HG02981 (cell line): ENCODE data around the gene PACRG.

ENCODE experiments used
- ATAC-seq: cut with Tn5 transposase; IDR thresholded peaks from one replicate; pipeline ENCODE4 v1.9.1; 2021; ENCODE audit warnings: mild to moderate bottlenecking, moderate library complexity; ENCODE audit not compliant: unreplicated experiment

PACRG gene

DNA sequence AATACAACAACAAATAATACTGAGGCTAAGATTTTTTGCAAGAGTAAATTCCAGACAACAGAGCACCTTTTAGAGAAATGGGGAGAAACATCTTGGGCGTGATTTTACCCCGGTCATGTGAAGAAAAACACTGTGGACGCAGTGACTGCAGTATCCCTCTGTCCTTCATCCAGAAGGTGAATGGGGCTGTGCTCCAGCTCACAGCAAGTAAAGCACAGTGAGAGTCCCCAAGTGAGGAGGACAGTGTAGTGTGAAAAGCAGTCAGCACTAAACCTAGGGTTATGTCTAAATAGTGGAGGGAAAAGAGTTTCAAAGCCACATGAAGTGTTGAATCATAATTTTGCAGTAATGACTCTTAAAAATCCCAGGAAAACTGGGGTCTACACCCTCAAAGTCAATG lies 338.4 kb downstream of the PACRG start:
- no peak for ATAC-seq

DNA sequence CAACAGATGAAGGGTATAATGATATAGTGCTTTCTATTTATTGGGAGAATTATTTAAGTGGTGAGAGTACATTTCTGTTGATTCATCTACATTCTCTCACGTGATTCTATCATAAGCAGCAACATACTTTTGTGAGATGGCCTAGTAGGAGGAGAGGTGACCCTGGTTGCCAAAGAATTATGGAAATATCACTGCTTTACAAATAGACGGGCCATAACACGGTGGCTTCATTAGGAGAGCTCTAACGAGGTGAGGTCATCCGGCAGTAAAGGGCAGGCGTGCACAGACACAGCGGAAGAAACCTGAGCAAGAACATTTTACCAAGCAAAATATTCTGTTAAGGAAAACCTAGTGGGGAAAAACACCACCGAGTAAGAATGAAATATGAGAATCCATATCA lies 349.4 kb downstream of the PACRG start:
- no peak for ATAC-seq

DNA sequence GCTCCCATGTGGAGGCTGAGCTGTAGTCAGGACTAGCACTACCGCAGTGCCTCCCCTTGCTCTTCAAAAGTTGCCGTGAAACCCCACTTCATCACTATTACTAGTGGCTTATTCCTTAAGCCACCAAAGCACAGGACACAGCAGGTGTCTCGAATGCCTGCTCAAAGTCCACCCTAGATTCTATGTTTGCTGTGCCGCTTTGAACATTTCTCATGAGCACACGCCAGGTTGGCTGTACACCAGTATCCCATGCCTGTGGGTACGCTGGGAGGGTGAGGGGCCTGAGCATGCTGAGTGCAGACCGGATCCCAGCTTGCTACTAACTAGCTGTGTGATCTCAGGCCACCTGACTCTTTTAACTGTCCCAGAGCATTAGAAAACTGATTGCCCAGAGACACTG lies 350.9 kb downstream of the PACRG start:
- ATAC-seq: no peak

DNA sequence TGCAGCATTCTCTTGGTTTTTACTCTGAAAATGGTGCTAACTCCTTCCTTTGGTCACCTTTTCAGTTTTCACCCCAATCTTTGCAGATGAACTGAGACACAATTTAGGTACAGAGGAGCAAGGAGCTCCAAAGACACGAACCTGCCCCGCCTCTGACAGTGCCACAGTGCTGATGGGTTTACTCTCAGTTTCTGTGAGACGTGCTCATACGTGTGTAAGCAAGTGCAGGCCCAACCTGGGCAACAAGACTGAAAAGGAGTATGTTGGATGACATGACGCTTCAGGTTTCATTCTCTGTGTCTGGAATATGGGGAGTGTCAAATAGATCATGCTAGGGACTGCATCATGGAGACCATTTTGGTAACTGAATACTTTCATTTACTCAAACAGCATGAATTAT lies 352.5 kb downstream of the PACRG start:
- no peak for ATAC-seq

DNA sequence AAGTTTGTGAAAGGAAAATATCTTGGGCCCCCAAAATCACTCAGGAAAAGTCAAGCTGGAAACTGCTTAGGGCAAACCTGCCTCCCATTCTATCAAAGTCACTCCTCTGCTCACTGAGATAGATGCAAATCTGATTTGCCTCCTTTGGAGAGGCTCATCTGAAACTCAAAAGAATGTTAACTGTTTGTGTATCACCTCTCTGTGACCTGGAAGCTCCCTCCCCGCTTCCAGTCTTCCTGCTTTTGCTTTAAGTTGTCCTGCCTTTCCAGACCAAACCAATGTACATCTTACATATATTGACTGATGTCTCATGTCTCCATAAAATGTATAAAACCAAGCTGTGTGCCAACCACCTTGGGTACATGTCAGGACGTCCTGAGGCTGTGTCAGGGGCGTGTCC lies 355.4 kb downstream of the PACRG start:
- no peak for ATAC-seq

DNA sequence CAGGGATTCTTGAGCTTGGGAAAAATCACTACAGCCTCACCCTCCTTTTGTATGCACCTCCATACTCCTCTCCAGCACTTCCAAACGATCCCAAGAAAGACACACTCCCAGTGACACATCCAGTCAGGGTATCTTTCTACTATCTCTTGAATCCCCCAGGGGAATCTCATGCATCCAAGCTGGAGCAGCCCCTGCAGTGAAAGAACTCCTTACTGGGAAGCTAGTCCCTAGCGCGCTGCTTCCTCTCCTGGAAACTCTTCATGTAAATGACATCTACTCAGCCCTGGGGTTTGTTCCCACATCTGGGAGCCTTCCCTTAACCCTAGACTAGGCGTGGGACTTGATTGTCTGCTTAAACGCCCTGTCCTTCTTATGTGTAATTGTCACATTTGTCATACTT lies 357.7 kb downstream of the PACRG start:
- ATAC-seq: no peak

DNA sequence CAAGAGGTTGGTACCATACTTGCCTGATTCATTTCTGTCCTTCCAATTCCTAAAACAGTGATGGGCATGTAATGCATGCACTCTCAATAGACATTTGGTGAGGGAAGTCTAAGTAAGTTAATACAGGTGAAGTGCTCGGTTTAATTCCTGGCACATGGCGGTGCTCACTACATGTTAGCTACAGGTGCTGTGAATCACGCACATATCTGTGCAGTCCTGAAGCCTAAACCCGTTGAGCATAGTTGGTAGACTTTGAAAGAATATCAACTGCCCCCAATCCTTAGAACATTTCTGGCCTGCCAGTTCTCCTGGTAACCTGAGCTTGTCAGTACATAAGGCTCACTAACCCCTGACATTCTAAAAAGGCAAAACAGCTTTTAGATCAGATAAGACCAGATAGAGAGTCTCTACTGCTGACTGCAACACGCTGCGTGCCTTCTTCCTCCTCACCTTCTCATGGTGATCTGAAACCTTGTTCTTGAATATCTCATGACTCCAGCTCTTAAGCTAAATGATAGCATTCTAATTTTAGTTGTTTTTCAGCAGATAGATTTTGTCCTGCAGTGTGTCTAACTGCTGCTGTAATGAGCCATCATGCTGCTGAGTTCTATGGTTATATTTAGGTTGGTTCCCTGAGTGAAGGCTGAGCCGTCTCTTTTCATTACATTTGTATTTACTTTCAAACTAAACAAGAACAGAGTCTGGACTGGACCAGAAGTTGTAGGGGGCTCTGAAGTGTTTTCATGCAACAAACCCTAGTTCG lies 358.3 kb downstream of the PACRG start:
- no peak for ATAC-seq

DNA sequence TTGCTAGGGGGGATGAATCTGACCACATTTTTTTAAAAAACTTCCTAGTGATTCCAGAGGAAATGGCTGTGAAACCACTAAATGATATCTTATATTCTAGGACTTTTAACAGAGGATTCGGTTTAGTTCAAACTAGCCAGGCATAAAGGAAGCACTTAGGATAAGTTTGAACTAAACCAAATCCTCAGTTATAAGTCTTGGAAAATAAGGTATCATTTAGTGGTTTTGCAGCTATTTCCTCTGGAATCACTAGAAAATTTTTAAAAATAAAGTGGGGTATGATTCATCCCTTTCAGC lies 358.8 kb downstream of the PACRG start:
- ATAC-seq: no peak

DNA sequence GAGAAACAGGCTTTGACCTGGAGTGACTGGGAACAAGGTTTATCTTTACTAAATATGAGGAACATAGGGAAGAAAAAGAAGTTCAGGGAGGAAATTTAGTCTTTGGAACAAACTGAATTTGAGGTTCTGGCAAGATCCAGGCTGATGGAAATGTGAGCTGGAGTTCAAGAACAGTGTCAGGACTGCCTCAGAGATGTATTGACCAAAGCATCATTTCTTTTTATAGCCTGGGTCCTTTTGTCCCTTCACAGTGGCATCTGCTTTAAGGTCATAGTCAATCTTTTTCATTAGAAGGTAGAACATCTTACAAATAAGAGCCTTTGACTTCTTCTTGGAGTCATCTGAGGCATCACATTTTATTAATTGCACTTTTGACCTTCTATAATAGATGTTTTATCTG lies 360.2 kb downstream of the PACRG start:
- ATAC-seq: no peak

DNA sequence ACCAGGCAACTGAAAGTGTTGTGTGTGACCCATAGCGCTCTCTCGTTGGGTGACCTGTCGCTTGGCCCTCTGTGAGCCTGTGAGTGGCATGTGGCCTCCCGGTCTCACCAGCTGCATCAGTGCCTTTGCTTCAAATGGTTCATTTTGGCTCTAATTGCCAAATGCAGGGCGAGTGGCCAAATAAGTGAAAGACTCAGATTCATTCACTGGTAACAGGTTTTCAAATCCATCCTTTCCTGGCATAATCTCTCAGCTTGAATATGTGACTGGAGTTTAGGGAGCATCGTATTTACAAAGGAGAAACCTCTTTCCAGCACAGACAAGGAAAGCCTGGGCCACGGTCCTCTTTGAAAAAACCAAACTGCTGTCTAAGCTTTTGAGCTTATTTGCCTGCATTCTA lies 365.1 kb downstream of the PACRG start:
- no peak for ATAC-seq

DNA sequence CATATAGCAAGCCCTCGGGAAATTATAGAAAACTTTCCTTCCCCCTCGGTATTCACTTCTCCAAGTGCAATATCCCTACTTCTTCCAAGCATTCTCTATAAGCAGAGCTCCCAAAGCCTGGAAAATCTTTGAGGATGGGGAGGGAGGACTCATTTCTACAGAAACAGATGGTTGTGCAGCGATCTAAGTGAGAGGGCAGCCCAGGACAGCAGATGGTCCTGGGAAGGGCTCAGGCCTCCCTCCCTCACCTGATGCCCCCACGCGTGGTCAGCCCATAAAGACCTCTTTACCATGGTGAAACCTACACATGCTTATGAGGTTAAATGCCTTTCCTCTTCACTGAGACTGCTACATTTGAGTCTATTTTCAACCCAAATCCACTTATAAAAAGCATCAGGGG lies 367.1 kb downstream of the PACRG start:
- no peak for ATAC-seq

DNA sequence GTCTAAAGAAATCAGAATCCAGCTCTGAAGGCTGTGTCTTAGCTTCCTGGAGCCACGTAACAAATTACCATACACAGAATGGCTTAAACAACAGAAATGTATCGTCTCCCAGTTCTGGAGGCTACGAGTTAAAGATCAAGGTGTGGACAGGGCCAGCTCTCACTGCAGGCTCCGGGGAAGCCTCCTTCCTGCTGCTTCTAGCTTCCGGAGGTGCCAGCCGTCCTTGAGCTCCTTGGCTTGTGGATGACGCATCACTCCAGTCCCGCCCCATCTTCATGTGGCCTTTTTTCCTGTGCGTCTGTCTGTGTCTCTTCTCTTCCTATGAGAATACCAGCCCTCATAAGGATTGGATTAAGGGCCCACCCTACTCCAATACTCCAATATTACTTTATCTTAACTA lies 367.6 kb downstream of the PACRG start:
- ATAC-seq: no peak

DNA sequence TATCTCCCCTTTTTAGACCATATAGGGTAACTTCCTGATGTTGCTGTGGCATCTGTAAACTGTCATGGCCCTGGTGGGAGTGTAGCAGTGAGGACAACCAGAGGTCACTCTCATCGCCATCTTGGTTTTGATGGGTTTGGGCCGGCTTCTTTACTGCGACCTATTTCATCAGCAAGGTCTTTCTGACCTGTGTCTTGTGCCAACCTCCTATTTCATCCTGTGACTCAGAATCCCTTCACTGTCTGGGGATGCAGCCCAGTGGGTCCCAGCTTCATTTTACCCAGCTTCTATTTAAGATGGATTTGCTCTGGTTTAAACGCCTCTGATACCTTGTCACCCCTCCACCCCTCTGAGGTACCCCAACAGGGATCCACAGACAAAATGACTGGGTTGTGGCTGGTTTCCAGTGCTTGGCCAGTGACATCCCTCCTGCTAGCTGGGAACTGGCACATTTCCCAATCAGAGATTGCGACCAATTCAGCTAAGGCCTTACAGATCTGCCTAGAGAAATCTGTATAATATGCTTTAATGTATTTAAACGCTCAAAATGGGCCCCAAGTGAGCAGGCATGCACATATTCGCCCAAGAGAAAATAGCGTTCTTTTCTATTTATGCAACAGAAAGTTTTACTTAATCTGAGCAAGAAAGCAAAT lies 371.2 kb downstream of the PACRG start:
- no peak for ATAC-seq

DNA sequence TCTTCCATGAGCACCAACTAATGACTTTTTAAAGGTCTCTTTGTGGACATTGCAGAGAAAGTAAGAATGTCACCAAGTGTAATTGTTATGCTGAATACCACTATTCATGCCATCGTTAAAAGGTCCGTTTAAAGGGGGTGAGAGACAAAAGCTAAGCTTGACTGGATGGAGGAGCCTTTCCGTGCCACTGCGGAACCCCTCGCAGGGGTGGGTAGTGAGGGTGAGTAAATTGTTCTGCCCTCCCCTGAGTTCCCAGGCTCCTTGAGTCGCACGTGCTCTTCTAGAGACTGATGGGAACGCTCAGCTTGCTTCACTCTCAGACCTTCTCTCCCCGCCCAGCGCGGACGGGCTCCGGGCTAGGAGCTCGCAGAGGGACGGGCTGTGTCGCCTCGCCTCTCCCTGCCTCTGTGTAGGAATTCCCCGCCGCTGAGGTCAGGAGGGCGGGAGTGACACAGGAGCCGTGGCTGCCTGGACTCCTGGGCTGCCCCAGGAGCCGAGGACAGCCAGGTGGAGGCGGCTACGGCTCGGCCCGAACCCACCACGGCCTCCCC lies 371.9 kb downstream of the PACRG start:
- no peak for ATAC-seq

DNA sequence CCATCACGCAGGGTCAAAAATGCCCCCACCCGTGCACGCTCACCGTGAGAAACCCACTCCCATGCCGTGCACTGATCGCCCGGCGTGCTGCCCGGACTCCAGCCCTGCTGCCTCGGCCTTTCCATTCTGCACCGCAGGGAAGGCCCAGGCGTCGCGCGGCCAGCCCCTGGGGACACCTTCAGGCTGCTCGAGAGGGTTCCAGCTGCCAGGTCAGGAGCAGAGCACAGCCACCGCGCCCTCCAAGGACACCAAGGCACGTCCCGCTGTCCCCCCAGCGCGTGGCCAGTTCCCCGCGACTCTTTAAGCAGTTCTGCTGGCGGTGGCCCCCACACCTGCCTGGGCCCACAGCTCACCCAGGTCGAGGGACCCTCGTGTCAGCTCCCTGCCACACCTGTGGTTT lies 372.5 kb downstream of the PACRG start:
- no peak for ATAC-seq

DNA sequence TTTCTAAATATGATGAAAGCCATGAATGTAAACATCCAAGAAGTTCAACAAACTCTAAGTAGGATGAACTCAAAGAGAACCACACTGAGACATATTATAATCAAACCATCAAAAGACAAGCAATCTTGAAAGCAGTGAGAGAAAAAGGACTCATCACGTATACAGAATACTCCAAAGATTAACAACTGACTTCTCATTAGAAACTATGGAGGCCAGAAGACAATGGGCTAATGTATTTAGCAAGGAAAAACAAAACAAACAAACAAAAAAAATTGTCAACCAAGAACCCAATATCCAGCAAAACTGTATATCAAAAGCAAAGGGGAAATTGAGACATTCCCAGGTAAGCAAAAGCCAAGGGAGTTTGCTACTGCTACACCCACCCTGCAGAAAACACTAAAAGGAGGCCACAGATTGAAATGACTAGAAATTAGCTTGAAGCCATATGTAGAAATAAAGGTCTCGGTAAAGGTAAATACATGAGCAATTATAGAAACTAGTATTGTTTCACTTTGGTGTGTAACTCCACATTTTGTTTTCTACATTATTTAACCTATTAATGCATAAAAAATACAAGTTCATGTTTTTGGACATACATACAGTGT lies 385.7 kb downstream of the PACRG start:
- ATAC-seq: no peak

DNA sequence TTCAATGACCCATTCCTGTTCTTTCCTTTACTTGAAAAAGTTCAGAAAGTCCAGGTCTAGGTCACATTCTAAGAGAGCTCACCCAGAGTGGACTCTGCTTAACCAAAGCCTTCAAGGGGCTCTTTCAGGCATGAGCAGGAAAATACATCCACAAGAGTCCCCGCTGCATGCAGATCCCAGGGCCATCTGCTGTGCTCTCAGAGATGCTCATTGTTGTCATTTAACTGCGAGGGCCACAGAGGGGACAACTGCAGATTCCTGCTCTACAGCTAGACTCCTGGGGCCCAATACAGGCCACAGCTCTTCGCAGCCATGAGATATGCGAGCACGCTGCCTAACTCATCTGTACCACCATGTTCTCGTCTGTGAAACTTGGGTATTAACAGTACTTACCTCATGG lies 391.2 kb downstream of the PACRG start:
- ATAC-seq: no peak

DNA sequence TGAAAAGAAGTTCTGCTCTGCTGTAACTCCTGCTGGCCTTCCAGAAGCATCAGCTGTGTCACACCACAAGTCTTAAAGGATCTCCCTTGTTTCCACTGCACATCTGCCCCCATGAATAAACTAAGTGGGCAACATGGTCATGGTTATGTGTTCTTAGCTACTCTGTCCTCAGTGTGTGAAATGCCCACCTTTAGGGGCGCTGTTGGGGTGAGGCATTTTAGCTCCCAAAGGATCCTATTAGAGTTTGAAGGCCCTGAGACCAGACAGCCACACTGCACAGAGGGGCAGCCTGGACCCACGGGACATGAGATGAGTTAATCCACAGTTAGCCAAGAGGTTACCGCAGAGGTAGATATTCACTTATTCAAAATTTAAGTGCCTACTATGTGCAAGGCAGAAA lies 392.4 kb downstream of the PACRG start:
- no peak for ATAC-seq

DNA sequence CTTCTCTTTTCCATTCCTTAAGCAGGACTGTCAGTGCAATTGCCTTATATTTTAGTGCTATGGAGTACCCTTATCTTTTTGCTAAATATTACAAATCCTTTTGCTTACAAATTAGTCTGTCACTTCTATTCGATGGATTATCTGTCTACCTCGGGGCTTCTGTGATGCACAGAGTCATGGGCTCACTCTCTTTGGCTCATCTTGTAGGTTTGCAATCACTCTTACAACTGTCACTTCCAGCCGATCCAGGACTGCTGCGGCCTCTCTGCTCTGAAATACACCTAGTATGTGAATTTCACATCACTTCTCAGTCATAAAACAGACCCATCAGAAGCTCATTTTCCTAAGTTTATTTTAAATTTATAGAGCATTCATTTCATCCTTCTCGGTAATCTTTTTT lies 393.5 kb downstream of the PACRG start:
- ATAC-seq: no peak

DNA sequence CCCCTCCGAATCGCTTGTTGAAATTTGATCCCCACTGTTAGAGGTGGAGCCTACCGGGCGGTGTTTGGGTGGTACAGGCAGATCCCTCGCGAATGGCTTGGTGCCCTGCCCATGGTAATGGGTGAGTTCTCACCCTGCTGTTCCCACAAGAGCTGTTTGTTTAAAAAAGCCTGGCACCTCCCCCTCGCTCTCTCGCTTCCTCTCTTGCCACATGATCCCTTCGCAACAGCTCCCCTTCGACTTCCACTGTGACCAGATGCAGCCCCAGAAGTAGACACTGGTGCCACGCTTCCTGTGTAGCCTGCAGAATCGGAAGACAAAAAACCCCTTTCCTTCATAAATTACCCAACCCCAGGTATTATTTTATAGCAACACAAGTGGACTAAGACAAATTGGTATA lies 394.6 kb downstream of the PACRG start:
- ATAC-seq: no peak

DNA sequence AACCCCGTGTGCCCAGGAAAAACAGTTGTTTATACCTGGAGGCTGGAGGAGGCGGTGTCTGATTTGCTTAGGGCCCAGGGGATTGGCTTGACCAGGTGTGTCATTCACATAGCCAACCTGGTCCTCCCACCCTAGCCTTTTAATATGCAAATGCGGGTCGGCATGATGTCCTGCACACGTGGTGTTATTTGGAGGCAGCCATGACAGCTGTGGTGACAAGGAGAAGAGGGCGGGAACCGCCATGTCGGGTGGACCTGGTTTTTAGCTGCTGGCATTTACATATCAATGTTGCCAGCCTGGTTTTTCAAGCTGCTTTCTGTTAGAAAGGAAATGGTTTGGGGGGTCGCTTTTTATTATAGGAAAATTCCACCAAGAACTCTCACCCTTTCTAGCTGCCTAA lies 395.3 kb downstream of the PACRG start:
- ATAC-seq: no peak

DNA sequence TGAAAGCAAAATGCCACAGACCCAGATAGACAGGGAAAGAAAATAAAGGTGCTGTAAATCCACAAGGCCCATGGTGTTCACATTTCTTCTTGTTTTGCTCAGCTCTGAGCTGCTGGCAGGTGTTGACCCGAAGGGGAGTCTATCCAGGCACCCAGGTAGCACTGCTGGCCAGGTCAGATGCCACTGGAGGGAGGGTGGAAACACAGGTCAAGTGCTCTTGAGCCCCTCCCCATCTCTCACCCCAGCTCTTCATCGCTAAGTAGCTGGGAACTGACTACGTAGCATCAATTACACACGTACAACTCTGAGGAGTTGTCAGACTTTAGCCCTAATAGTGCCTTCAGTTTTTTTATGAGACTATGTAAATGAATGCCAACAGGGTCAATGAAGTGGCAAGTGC lies 399.0 kb downstream of the PACRG start:
- no peak for ATAC-seq
